Measurements from ENCODE around the gene TPI1. TPM values are rescaled to one million over a fixed set of nuclear protein-coding genes. Genes with fewer than 3 reads are reported as not detected.

TPI1 gene
- total and polyA plus RNA-seq, 2 of the 8 experiments (the other 6 are each of a cell fraction or from before 2014, with no cell fraction given): 910 to 3,018 TPM

GRCh38 chr12:6822426-6823135, 44.8 kb upstream of the TPI1 start:
- FAIRE-seq (no peak), DNase-seq (ENCODE audit: low read depth in 1 of 2, low spot score in 2 of 2) (no peak)
- Histone ChIP-seq H3K23me2 (ENCODE audit: low read depth, low read length) (peaks cover 26% of the 10 kb centered on the region), H3K27ac (ENCODE audit: low read depth, low read length) (no peak overlapping the region), H3K36me3 (ENCODE audit: control insufficient read depth in 2 of 4, insufficient read depth in 4 of 4, low read length in 3 of 4) (no peaks in the 10 kb centered on the region), H3K9me3 (ENCODE audit: insufficient read depth in 2 of 2, low read depth in 1 of 2, low read length in 1 of 2) (no peaks in the 10 kb centered on the region), H3K4me1 (replicated peaks in 1 of 4; ENCODE audit: control insufficient read depth in 3 of 4, insufficient read depth in 4 of 4, low read length in 3 of 4) (peaks cover 8 to 64% (median 38%) of the 10 kb centered on the region in 4 experiments), H2BK12ac (ENCODE audit: low read depth, low read length) (peak overlapping the region; percentile 75; the same call in 1 of the 2 replicates), H2BK20ac (ENCODE audit: low read length) (peak overlapping the region; percentile 55; the same call in 1 of the 2 replicates), H3K18ac (ENCODE audit: extremely low read depth, low read length) (no peak overlapping the region; the same call in none of the 2 replicates), H3K9ac (replicated peaks in 1 of 4; ENCODE audit: extremely low read depth in 1 of 4, low read depth in 3 of 4, low read length in 3 of 4) (no peak overlapping the region), H3K23ac (ENCODE audit: insufficient read length) (no peak overlapping the region), H3K79me2 (ENCODE audit: control insufficient read depth in 1 of 2, insufficient read depth in 2 of 2, low read length in 2 of 2) (no peaks in the 10 kb centered on the region), H2BK120ac (replicated peaks; ENCODE audit: low read depth, low read length) (no peak overlapping the region), H3K4me2 (ENCODE audit: insufficient read depth in 1 of 2, low read depth in 2 of 2, low read length in 2 of 2) (peak overlapping the region; percentile 94 to 98), H2BK5ac (ENCODE audit: low read depth, low read length) (peak overlapping the region; percentile 89; the same call in 1 of the 2 replicates), H2BK15ac (ENCODE audit: low read length) (peak overlapping the region; percentile 75; the same call in 1 of the 2 replicates), H2AK5ac (ENCODE audit: low read depth, low read length) (peak overlapping the region; percentile 26; the same call in 1 of the 2 replicates), H4K8ac (ENCODE audit: extremely low read depth, insufficient read depth, low read length) (no peak overlapping the region), H3K56ac (replicated peaks; ENCODE audit: insufficient read length, low read depth, low read length) (no peak overlapping the region), H3K4me3 (ENCODE audit: extremely low read depth in 1 of 4, insufficient read depth in 2 of 4, low read depth in 3 of 4, low read length in 4 of 4) (peak overlapping the region; percentile 53 to 72 (median 60); a peak in 5 of 8 replicates), H4K91ac (replicated peaks; ENCODE audit: insufficient read length, low read length) (no peak overlapping the region), H3K27me3 (replicated peaks in 1 of 4; ENCODE audit: control insufficient read depth in 3 of 4, extremely low read depth in 1 of 4, insufficient read depth in 3 of 4, low read length in 3 of 4) (peaks cover 0 to 12% (median 8%) of the 10 kb centered on the region in 4 experiments; a peak in 6 of 7 replicates), H3K4ac (replicated peaks; ENCODE audit: insufficient read length, low read depth, low read length) (no peak overlapping the region), H3K79me1 (ENCODE audit: low read depth, low read length) (no peaks in the 10 kb centered on the region; the same call in 1 of the 2 replicates), H4K20me1 (replicated peaks in 1 of 2; ENCODE audit: control insufficient read depth in 1 of 2, insufficient read depth in 2 of 2, low read length in 2 of 2) (peaks cover 0 to 8% of the 10 kb centered on the region in 2 experiments), H4K5ac (ENCODE audit: insufficient read length, low read depth, low read length) (no peak overlapping the region), H2AFZ (ENCODE audit: low read length) (no peak overlapping the region), H3K14ac (ENCODE audit: insufficient read length) (no peak overlapping the region)
- no peak for TF ChIP-seq EZH2 (IDR thresholded peaks at IDR 0.05; ENCODE audit: low read depth, low read length, severe bottlenecking)
- TF ChIP-seq RNF2 (IDR thresholded peaks at IDR 0.05; ENCODE audit: borderline replicate concordance, low read depth, low read length, missing control alignments, poor library complexity, severe bottlenecking): no peak
- no peak for TF ChIP-seq EGR1 (IDR thresholded peaks at IDR 0.05; ENCODE audit: borderline replicate concordance, low read depth, low read length)
- no peak for TF ChIP-seq POLR2A (IDR thresholded peaks at IDR 0.05; ENCODE audit: control extremely low read depth in 1 of 2, low read depth in 2 of 2, low read length in 2 of 2)
- TF ChIP-seq SUZ12 (IDR thresholded peaks at IDR 0.05; ENCODE audit: low read length): no peak
- TF ChIP-seq KDM5A (IDR thresholded peaks at IDR 0.05; ENCODE audit: low read length): no peak
- ChIA-PET POLR2A (ENCODE audit: partially characterized antibody) (interaction anchor here (0.6 to 27.1 kb wide), 19 partner anchors 10 to 218 kb away, joined by 3 to 388 read pairs (median 4); partner anchors contain the start of genes CDCA3, COPS7A, GNB3 and LAG3), CTCF (ENCODE audit: partially characterized antibody) (interaction anchor here (0.8 to 23.7 kb wide), 10 partner anchors 10 to 87 kb away, joined by 3 to 532 read pairs (median 14); partner anchors contain the start of genes CD4, GNB3, LAG3 and MLF2)
- 65% methylated on average over 6 of the region's 7 CpGs; no CpG with 5 or more reads in 1 of the 2 experiments for WGBS, 2 experiments (ENCODE audit: extremely low coverage in 1 of 2, insufficient coverage in 1 of 2, insufficient read length in 1 of 2, insufficient replicate concordance in 2 of 2, low coverage in 1 of 2, low lambda C conversion rate in 2 of 2, missing lambda C conversion rate in 1 of 2)

Measured in H1 (cell line).